Left lobe of liver (tissue), 2 donors: ENCODE measurements around the gene BMP3. TPM values are rescaled to one million over a fixed set of nuclear protein-coding genes. Genes with fewer than 3 reads are reported as not detected.
A peak's percentile ranks its signal among the peaks of the same experiment; 100 is the strongest.
"Not testable (repeated sequence)": the region's sequence is repeated elsewhere in the genome, so short reads cannot be mapped to it uniquely, and the experiment has no call there.

Source experiments
- ATAC-seq: fragments of 200-7000 bp; cut with Tn5 transposase; one replicate; pipeline ENCODE4 v1.9.1; 2020; ENCODE audit warnings: mild to moderate bottlenecking, moderate library complexity
- DNase-seq: peaks from one replicate; pipeline ENCODE4 v3.0.0-alpha.2; 2020; ENCODE audit warnings: low spot score
- total RNA-seq: library from RNA; stranded (reverse); gene quantifications from one replicate; pipeline ENCODE4 v1.2.1, GENCODE V29; 2021
- donor health status: DM: no; HTN: no; CAD: no; lungs with moderate emphysema.
- donor health status: DM: no; HTN: yes; CAD: no.

The BMP3 gene, protein sequence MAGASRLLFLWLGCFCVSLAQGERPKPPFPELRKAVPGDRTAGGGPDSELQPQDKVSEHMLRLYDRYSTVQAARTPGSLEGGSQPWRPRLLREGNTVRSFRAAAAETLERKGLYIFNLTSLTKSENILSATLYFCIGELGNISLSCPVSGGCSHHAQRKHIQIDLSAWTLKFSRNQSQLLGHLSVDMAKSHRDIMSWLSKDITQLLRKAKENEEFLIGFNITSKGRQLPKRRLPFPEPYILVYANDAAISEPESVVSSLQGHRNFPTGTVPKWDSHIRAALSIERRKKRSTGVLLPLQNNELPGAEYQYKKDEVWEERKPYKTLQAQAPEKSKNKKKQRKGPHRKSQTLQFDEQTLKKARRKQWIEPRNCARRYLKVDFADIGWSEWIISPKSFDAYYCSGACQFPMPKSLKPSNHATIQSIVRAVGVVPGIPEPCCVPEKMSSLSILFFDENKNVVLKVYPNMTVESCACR
- not detected for total RNA-seq

DNA sequence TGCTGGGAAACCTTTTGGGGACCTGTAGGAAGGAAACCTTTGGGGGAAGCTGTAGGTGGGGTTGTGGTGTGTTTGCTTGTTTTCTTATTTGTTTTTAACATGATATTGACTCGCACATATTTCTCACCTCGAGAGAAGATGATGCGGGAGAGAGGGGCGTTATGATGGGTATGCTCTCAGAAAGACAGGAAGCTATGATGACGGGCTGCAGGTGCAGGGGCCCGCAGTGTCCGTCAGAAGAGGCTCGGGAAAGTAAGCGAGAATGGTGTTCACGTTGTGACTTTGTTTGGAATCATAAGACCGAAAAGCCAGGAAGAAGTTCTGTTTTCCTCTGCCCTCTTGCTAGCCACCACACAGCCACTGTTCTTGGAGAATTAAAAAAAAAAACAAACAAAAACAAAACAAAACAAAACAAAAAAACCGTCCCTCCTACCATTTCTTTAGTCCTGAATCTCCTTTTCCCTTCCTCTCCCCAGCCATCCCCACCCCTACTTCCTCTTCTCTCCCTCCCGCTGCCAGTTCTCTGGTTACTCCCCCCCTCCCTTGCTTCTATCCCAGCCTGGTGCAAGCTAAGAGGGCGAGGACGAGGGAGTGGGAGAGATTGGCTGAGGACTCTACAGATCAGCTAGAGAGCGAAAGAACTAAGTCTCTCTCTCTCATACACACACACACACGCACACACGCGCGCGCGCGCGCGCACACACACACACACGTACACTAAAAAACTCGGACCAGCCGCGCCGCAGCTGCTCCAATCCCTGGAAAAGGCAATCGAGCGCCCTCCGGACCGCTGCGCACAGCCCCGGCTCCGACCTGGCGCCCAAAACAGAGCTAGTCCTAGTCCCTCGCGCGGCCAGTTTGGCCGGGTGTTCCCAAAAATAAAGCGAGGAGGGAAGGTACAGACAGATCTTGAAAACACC, at the start of gene BMP3:
BMP3 (plus strand) TSS at position 648 of the 920 bp plus-strand sequence. CDS start 577 bp downstream, outside the sequence.
- no peak for DNase-seq
- peak; percentile 19 for ATAC-seq

DNA sequence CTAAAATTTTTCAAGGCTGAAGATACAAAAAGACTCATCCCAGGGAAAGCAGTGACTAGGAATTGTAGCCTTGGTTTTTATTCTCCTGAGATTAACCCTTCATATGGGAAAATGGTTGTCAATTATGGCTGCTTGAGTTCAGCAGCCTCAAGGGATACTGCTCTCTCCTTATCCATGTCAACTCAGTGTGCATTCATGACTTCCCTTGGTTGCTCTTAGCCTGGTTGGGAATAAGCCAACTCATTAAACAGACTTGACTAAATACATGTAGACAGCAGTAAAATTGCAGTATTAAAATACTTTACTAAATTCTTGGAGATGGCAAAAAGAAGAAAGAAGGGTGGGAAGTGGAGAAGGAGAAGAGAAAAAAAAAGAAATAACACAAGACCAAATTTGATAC, 44.5 kb upstream of the BMP3 start:
- DNase-seq (no peak), ATAC-seq (no peak)

DNA sequence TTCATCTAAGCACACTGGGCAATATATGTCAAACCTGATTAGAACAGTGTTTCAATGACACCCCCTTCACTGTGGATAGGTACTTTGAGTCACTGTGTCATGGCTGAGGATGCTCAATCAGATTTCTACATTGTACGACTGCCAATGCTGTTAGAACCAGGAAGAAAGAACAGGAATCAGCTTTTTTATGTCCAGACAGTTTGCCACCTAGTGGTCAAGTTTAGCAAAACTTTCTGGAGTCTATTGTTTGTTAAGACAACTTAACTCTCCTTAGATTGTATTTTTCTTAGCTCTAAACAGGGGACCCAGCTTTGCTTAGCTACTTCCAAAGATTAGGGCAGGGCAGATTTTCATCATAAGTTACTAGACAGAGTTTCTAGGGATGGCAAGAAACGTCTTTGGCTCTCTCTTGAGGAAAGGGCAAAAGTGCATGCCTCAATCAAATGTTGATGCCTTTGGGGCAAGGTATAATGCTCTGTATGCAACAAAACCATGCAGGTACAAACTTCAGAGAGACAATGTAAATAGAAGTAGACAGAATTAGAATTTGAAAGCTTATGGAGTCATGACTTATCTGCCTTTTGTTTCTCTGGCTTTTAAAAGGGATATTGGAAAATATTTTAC, 40.5 kb upstream of the BMP3 start:
- no peak for DNase-seq
- ATAC-seq: peak; percentile 85

DNA sequence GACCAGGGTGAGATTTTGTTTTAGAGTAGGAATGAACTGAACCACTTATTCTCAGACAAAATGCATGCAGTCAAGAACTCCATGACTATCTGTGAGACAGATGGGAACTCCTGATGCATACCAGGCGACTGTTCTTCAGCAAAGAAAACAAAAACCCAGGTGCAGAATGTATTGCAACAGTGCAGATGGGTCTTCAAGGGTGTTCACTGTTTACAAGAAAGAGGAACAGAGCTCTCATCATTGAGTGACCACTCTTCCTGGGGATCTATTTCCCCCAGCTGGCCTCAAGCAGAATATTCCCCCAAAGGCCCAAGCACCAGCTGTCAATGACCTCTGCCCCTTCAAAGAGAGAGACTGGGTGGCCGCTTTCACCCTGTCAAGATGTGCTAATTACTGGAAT, 39.7 kb upstream of the BMP3 start:
- ATAC-seq: no peak
- no peak for DNase-seq

GRCh38 chr4:80999943-81000342, 30.6 kb upstream of the BMP3 start:
- no peak for DNase-seq
- ATAC-seq: no peak

DNA sequence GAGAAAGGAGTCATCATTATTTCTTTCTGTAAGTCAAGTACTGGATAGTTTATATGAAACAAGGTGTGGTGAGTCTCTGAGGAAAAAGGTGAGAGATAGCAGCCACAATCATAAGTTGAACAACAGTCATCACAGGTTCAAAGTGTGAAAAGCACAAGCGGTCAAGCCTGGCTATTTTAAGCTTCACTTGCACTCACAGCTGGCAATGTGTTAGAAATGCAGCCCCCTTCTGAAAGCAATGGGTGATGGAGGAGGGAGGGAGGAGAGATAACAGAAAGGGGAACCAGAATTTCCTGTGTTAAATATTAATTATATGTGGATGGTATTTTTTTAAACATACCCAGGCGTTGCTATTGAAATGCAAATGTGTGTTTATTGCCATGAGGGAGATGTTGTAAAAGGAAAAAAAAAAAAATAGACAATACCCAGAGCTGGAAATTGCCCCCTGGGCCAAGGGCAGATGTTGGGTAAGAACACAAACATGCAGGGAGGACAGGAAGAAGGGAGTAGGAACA, 26.9 kb upstream of the BMP3 start:
- DNase-seq: no peak
- ATAC-seq: no peak

GRCh38 chr4:81007417-81007816, 23.1 kb upstream of the BMP3 start:
- DNase-seq (no peak), ATAC-seq (no peak)

GRCh38 chr4:81016566-81016965, 13.9 kb upstream of the BMP3 start:
- not testable (repeated sequence) for ATAC-seq, DNase-seq

- no peak for ATAC-seq
- no peak for DNase-seq
Observed at GRCh38 chr4:81019006-81019405, 11.5 kb upstream of the BMP3 start.

- no peak for ATAC-seq
- DNase-seq: no peak
Observed at GRCh38 chr4:81021142-81021944, 9.2 kb upstream of the BMP3 start.

DNA sequence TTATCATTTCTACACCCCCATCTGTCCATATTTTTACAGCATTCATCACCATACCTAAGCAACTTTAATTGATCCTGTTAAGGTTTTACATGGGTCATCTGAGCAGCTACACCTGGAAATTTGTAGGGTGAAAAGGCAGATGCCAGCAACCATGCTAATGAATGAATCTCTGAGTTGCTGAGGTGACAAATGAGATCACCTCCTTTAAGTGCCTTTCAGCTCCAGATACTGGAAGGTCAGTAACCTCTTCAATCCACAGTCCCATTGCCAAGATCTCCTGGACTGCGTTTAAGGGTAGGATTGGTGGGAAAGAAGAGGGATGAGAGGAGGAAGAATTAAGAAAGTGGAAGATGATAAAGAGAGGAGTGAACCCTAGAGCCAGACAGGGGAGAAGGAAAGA, 8.5 kb upstream of the BMP3 start:
- no peak for DNase-seq
- ATAC-seq: no peak

GRCh38 chr4:81023484-81023883, 7.0 kb upstream of the BMP3 start:
- ATAC-seq (no peak), DNase-seq (no peak)

DNA sequence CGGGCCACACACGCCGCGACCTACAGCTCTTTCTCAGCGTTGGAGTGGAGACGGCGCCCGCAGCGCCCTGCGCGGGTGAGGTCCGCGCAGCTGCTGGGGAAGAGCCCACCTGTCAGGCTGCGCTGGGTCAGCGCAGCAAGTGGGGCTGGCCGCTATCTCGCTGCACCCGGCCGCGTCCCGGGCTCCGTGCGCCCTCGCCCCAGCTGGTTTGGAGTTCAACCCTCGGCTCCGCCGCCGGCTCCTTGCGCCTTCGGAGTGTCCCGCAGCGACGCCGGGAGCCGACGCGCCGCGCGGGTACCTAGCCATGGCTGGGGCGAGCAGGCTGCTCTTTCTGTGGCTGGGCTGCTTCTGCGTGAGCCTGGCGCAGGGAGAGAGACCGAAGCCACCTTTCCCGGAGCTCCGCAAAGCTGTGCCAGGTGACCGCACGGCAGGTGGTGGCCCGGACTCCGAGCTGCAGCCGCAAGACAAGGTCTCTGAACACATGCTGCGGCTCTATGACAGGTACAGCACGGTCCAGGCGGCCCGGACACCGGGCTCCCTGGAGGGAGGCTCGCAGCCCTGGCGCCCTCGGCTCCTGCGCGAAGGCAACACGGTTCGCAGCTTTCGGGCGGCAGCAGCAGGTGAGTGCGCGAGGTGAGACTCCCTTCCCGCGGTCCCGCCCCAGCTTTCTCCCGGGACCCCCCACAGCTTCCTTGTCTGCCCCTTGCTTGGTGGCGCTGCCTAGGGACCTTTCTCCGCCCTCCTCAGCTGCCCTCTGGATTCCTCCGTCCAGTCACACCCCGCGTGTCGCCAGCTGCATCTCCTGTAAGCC, 678 bp downstream of the BMP3 start:
- ATAC-seq: no peak
- no peak for DNase-seq

DNA sequence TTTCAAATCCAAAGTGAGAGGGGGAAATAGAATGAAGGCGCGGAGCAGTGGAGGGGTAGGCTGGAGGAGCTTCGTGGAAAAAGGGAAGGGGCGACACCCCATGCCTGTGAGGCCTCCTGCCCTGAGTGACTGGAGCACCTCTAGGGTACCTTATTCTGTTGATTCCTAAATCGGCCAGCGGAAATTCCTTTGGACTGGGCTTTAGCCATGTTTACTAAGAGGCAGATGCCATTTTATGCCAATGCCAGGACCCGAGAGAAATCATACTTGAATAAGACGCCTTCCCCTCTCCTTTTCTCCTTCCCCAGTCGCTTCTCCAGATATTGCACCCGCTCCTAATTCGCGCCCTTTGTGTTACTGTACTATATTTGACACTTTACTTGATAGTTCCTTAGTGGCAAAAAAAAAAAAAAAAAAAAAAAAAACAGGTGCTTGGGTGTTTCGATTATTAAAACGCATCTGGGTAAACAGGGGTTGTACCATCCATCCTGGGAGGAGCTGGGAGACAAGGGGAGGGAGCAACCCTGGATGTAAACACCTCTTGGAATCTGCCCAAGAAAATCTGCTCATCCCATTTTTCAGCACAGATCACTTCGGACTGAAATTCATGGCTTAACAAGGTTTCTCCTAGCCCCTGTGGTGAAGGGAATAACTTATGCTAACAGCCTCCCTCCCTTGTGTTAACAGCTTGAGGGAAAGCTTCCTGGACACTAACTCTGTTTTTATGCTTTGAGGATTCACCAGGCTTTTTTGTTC, 1.5 kb downstream of the BMP3 start:
- ATAC-seq (no peak), DNase-seq (no peak)

- no peak for DNase-seq
- ATAC-seq: no peak
Observed at GRCh38 chr4:81032771-81033684, 2.5 kb downstream of the BMP3 start.

DNA sequence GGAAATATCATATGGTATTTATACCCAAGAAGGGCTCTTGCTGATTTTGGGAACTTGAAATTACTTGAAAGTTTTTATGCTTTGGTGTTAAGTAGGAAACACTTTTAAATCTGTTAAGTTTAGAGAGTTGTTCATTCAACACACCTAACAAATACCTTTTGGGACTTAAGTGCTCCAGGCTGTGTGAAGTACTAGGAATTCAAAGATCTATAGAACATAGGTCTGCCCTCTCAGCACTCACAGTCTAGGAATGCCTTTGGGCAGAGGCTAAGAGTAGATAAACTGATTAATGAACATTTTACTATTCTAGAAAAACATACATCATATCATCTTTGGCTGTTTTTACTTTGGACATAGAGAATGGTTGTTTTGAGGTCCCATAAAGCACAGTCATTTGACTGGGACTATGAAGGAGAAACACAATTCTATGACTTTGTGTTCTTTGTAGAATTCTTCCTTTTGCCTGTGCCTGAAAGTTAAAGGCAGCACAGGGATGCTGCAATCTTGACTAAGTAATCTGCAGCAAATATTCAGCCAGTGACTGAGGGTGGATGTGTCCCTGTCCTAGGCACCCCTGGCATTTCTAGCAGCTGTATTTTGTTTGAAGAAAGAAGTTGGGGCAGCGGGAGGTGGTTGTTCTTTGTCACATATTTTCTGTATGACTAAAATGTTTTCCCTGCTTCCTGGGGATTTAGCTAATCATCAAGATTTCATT, 8.3 kb downstream of the BMP3 start:
- no peak for DNase-seq
- ATAC-seq: no peak
